HepG2 (cell line): ENCODE measurements around the gene STMN3. TPM values are rescaled to one million over a fixed set of nuclear protein-coding genes. Genes with fewer than 3 reads are reported as not detected.

Experiments
- ATF7 ChIP-seq, 2 experiments: fragments of 450-650 bp in 1 of 2; sonication (generic) in 1 of 2; formaldehyde crosslinking in 1 of 2; IDR thresholded peaks; 2 replicates each; pipeline versions ENCODE4 v1.4.0 to v1.6.1; 2016 to 2020; ENCODE audit warnings: antibody characterized with exemption in 1 of 2, mild to moderate bottlenecking in 1 of 2, missing genetic modification reagents in 1 of 2
- DMAP1 ChIP-seq: IDR thresholded peaks from 2 replicates; pipeline ENCODE4 v1.6.1; 2016
- HDAC2 ChIP-seq: sonication (generic); formaldehyde crosslinking; IDR thresholded peaks from 2 replicates; pipeline ENCODE4 v1.4.0; 2020; ENCODE audit warnings: missing genetic modification reagents
- HES4 ChIP-seq: sonication (generic); formaldehyde crosslinking; IDR thresholded peaks from 2 replicates; pipeline ENCODE4 v1.9.0; 2021; ENCODE audit warnings: mild to moderate bottlenecking, missing genetic modification reagents, borderline replicate concordance
- HNRNPL ChIP-seq: fragments of 200-400 bp; formaldehyde crosslinking; IDR thresholded peaks from 2 replicates; pipeline ENCODE4 v1.6.1; 2017; ENCODE audit warnings: mild to moderate bottlenecking, low read depth, low read length
- IKZF5 ChIP-seq: IDR thresholded peaks from 2 replicates; pipeline ENCODE4 v1.6.1; 2018; ENCODE audit warnings: missing genetic modification reagents, mild to moderate bottlenecking, missing compliant biosample characterization
- MZF1 ChIP-seq: sonication (generic); formaldehyde crosslinking; IDR thresholded peaks from 2 replicates; pipeline ENCODE4 v1.8.1; 2023; ENCODE audit warnings: mild to moderate bottlenecking, missing genetic modification reagents, borderline replicate concordance
- NONO ChIP-seq, 2 experiments: fragments of 450-650 bp in 1 of 2; sonication (generic) in 1 of 2; formaldehyde crosslinking in 1 of 2; IDR thresholded peaks in 1 of 2; conservative IDR thresholded peaks in 1 of 2; 2 replicates each; pipeline versions ENCODE4 v1.6.1 to v1.8.0; 2017 to 2022; ENCODE audit warnings: mild to moderate bottlenecking in 1 of 2, missing genetic modification reagents in 1 of 2, moderate library complexity in 1 of 2
- PHB2 ChIP-seq: fragments of 450-650 bp; IDR thresholded peaks from 2 replicates; pipeline ENCODE4 v1.6.1; 2018; ENCODE audit not compliant: partially characterized antibody
- RORA ChIP-seq: sonication (generic); formaldehyde crosslinking; IDR thresholded peaks from 2 replicates; pipeline ENCODE4 v1.5.0; 2020; ENCODE audit warnings: mild to moderate bottlenecking, missing genetic modification reagents, moderate library complexity
- ZC3H4 ChIP-seq: sonication (generic); formaldehyde crosslinking; IDR thresholded peaks from 2 replicates; pipeline ENCODE4 v1.4.0; 2020; ENCODE audit warnings: missing genetic modification reagents, borderline replicate concordance
- ZFP90 ChIP-seq: sonication (generic); formaldehyde crosslinking; IDR thresholded peaks from 2 replicates; pipeline ENCODE4 v1.8.0; 2022; ENCODE audit warnings: missing genetic modification reagents, mild to moderate bottlenecking, inconsistent platforms, borderline replicate concordance
- ZFP91 ChIP-seq: sonication (generic); formaldehyde crosslinking; IDR thresholded peaks from 2 replicates; pipeline ENCODE4 v1.9.0; 2022; ENCODE audit warnings: missing genetic modification reagents, mild to moderate bottlenecking, borderline replicate concordance
- ZNF121 ChIP-seq: sonication (generic); formaldehyde crosslinking; IDR thresholded peaks from 2 replicates; pipeline ENCODE4 v1.5.0; 2020; ENCODE audit warnings: mild to moderate bottlenecking, missing genetic modification reagents
- ZNF367 ChIP-seq: sonication (generic); formaldehyde crosslinking; IDR thresholded peaks from 2 replicates; pipeline ENCODE4 v1.4.0; 2020; ENCODE audit warnings: missing genetic modification reagents, borderline replicate concordance
- ZNF598 ChIP-seq: sonication (generic); formaldehyde crosslinking; IDR thresholded peaks from 2 replicates; pipeline ENCODE4 v1.5.1; 2020; ENCODE audit warnings: mild to moderate bottlenecking, missing genetic modification reagents, borderline replicate concordance
- ZNF614 ChIP-seq: IDR thresholded peaks from 2 replicates; pipeline ENCODE4 v1.6.1; 2018; ENCODE audit warnings: missing biosample characterization, missing genetic modification reagents, inconsistent platforms, borderline replicate concordance
- ZSCAN29 ChIP-seq: sonication (generic); formaldehyde crosslinking; conservative IDR thresholded peaks from 2 replicates; pipeline ENCODE4 v1.4.0; 2020; ENCODE audit warnings: mild to moderate bottlenecking, missing genetic modification reagents
- polyA plus RNA-seq, 8 experiments: library from polyadenylated mRNA; depleted of rRNA in 3 of 8; stranded (reverse) in 7 of 8; unstranded in 1 of 8; fragments of >200 nt; fragmentation: Illumina TruSeq in 4 of 8; extraction: Trizol in 4 of 8; gene quantifications; 2 replicates each; pipeline versions ENCODE4 v1.2.1 to v1.2.3, GENCODE V29; 2011 to 2016; ENCODE audit warnings: low read depth in 4 of 8, missing spikeins in 1 of 8, mixed read lengths in 1 of 8; ENCODE audit not compliant: insufficient read depth in 1 of 8
- total RNA-seq, 5 experiments: library from RNA; depleted of rRNA; stranded (reverse); fragments of >200 nt; fragmentation: Illumina TruSeq; extraction: Trizol; gene quantifications; 2 replicates each; pipeline ENCODE4 v1.2.3, GENCODE V29; 2016; ENCODE audit warnings: low read depth in 1 of 5
- TF ChIP-seq, protein P1 (sequence below): sonication (generic); formaldehyde crosslinking; conservative IDR thresholded peaks from 2 replicates; pipeline ENCODE4 v1.5.0; 2020; ENCODE audit warnings: missing genetic modification reagents
- TF ChIP-seq, protein P2 (sequence below): sonication (generic); formaldehyde crosslinking; IDR thresholded peaks from 2 replicates; pipeline ENCODE4 v1.4.0; 2020; ENCODE audit warnings: missing genetic modification reagents, borderline replicate concordance

STMN3 gene
- total and polyA plus RNA-seq, 2 of the 13 experiments (the other 11 are each of a cell fraction or from before 2014, with no cell fraction given), result 21.0 to 48.3 TPM

DNA sequence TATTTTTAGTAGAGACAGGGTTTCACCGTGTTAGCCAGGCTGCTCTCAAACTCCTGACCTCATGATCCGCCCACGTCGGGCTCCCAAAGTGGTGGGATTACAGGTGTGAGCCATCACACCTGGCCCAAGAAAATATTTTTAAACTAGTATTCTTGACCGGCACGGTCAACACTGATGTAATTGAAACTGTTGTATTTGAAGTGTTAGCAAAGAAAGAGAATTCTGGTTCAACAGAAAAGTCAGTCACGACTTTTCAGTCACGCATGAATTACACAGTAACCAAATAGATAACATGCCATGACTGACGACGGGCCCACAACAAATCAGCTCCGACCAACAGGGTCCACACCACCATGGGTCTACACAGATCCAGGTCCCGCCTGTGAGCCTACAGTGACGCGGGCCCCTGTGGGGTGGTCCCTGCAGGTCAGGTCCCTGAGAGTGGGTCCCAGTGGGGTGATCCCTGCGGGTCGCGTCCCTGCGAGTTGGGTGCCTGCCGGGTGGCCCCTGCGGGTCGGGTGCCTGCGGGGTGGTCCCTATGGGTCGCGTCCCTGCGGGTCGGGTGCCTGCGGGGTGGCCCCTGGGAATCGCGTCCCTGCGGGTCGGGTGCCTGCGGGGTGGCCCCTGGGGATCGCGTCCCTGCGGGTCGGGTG lies 27.3 kb downstream of the STMN3 start (continued):
- TF ChIP-seq, protein P1, sequence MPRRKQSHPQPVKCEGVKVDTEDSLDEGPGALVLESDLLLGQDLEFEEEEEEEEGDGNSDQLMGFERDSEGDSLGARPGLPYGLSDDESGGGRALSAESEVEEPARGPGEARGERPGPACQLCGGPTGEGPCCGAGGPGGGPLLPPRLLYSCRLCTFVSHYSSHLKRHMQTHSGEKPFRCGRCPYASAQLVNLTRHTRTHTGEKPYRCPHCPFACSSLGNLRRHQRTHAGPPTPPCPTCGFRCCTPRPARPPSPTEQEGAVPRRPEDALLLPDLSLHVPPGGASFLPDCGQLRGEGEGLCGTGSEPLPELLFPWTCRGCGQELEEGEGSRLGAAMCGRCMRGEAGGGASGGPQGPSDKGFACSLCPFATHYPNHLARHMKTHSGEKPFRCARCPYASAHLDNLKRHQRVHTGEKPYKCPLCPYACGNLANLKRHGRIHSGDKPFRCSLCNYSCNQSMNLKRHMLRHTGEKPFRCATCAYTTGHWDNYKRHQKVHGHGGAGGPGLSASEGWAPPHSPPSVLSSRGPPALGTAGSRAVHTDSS, result no peak
- TF ChIP-seq ZFP90 (CRISPR knock-in tag) (peak; percentile 95), ZNF598 (CRISPR knock-in tag) (peak; percentile 85; the same call in 1 of the 2 replicates), HNRNPL (0 out of 2 replicates have a peak, but pooled peaks have one; percentile 42), DMAP1 (CRISPR knock-in tag) (peak; percentile 78), HDAC2 (CRISPR knock-in tag) (peak; percentile 8; the same call in 1 of the 2 replicates), ZC3H4 (CRISPR knock-in tag) (peak; percentile 74; the same call in 1 of the 2 replicates), MZF1 (0 out of 2 replicates have a peak, but pooled peaks have one; percentile 41), IKZF5 (no peak), RORA (CRISPR knock-in tag) (no peak; the same call in 1 of the 2 replicates), ATF7 (IDR thresholded peaks at IDR 0.05) (no peak), ATF7 (CRISPR knock-in tag; IDR thresholded peaks at IDR 0.05) (peak; percentile 60; the same call in 1 of the 2 replicates), PHB2 (no peak), NONO (IDR thresholded peaks at IDR 0.05) (no peak), NONO (CRISPR knock-in tag; conservative IDR thresholded peaks at IDR 0.05) (no peak), ZNF121 (peak; percentile 75), ZFP91 (CRISPR knock-in tag) (peak; percentile 73; the same call in 1 of the 2 replicates), ZSCAN29 (CRISPR knock-in tag) (peak; percentile 83; the same call in 1 of the 2 replicates), ZNF367 (CRISPR knock-in tag) (no peak), ZNF614 (peak; percentile 27; the same call in 1 of the 2 replicates), HES4 (peak; percentile 17; the same call in 1 of the 2 replicates)
- TF ChIP-seq, protein P2, sequence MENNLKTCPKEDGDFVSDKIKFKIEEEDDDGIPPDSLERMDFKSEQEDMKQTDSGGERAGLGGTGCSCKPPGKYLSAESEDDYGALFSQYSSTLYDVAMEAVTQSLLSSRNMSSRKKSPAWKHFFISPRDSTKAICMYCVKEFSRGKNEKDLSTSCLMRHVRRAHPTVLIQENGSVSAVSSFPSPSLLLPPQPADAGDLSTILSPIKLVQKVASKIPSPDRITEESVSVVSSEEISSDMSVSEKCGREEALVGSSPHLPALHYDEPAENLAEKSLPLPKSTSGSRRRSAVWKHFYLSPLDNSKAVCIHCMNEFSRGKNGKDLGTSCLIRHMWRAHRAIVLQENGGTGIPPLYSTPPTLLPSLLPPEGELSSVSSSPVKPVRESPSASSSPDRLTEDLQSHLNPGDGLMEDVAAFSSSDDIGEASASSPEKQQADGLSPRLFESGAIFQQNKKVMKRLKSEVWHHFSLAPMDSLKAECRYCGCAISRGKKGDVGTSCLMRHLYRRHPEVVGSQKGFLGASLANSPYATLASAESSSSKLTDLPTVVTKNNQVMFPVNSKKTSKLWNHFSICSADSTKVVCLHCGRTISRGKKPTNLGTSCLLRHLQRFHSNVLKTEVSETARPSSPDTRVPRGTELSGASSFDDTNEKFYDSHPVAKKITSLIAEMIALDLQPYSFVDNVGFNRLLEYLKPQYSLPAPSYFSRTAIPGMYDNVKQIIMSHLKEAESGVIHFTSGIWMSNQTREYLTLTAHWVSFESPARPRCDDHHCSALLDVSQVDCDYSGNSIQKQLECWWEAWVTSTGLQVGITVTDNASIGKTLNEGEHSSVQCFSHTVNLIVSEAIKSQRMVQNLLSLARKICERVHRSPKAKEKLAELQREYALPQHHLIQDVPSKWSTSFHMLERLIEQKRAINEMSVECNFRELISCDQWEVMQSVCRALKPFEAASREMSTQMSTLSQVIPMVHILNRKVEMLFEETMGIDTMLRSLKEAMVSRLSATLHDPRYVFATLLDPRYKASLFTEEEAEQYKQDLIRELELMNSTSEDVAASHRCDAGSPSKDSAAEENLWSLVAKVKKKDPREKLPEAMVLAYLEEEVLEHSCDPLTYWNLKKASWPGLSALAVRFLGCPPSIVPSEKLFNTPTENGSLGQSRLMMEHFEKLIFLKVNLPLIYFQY, result peak; percentile 65
